Erythroblast (primary cell): Measurements from ENCODE around the gene DEDD.
A peak's percentile ranks its signal among the peaks of the same experiment; 100 is the strongest.

Source experiments
- GATA1 ChIP-seq: IDR thresholded peaks from 2 replicates; pipeline ENCODE4 v1.6.1; 2011; ENCODE audit warnings: low read depth, mild to moderate bottlenecking, control low read depth, low read length, moderate library complexity
- POLR2A ChIP-seq: IDR thresholded peaks from 2 replicates; pipeline ENCODE4 v1.6.1; 2011; ENCODE audit warnings: mild to moderate bottlenecking, low read length

DNA sequence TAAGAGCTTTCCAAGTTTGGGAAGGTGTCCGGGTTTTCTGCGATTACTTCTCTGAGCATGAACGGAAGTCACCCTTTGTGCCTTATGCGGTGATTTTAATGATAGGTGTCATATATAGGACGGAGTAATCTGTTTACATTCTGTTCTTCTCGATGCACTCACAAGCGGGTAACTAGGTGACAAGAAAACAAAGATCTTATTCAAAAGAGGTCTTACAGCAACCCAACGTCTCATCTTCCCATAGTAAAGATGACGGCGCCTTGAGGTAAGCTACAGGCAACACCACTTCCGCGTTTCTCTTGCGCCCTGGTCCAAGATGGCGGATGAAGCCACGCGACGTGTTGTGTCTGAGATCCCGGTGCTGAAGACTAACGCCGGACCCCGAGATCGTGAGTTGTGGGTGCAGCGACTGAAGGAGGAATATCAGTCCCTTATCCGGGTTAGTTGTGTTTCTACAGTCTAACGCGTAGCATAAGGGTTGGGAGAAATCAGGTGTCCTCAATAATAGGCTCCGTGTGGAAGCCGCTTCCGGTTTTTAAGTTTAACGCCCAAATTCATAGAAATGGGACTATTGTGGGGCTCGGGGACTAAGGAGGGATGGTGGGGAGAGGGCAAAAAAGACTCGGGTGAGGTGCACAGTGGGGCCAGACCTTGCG, 21.3 kb upstream of the DEDD start, which contains the start of gene UFC1:
- TF ChIP-seq POLR2A (peak; percentile 91), GATA1 (no peak)
